Endothelial cell of umbilical vein (primary cell): Measurements from ENCODE around the gene PUS1. TPM values are rescaled to one million over a fixed set of nuclear protein-coding genes. Genes with fewer than 3 reads are reported as not detected.

Experiments
- BruUV-seq: library from RNA; stranded (reverse); fragments of 400-500 nt; replicated peaks from 2 replicates; lab custom pipeline; 2021; lab: Mats Ljungman, UMichigan
- CTCF ChIA-PET: fragments of 300-600, 350-600 bp; sonication (Branson Sonifier 250); formaldehyde crosslinking; loops from one replicate; lab custom pipeline; 2021; ENCODE audit warnings: antibody characterized with exemption, inconsistent platforms; lab: Charles Lee
- POLR2A ChIA-PET: fragments of 300-600, 350-600 bp; sonication (Branson Sonifier 250); formaldehyde crosslinking; loops from one replicate; lab custom pipeline; 2021; ENCODE audit warnings: antibody characterized with exemption, inconsistent platforms; lab: Charles Lee
- DNase-seq: peaks from one replicate; pipeline ENCODE4 v3.0.0-alpha.2; 2011; ENCODE audit warnings: low read depth, low spot score
- FAIRE-seq: peaks from 2 replicates; lab custom pipeline; 2011; peaks lifted over from hg19 to GRCh38; lab: Jason Lieb, UNC
- H2AFZ ChIP-seq: 2 replicates; pipeline ENCODE4 v1.6.0; 2012; ENCODE audit warnings: low read depth, low read length, control low read depth, inconsistent platforms
- H3K27ac ChIP-seq: 2 replicates; pipeline ENCODE4 v1.5.1; 2011; ENCODE audit warnings: low read depth, mild to moderate bottlenecking, control low read depth, low read length, moderate library complexity; ENCODE audit not compliant: insufficient read depth
- H3K27me3 ChIP-seq, 2 experiments: 2 replicates each; pipeline versions ENCODE4 v1.6.0 to v1.6.1; 2011; ENCODE audit warnings: low read length in 2 of 2, mixed read lengths in 1 of 2; ENCODE audit not compliant: control insufficient read depth in 2 of 2, insufficient read depth in 2 of 2
- H3K36me3 ChIP-seq, 2 experiments: 2 replicates in 1 of 2; 3 replicates in 1 of 2; pipeline ENCODE4 v1.5.1; 2011; ENCODE audit warnings: low read length in 2 of 2, mild to moderate bottlenecking in 1 of 2, moderate library complexity in 1 of 2; ENCODE audit not compliant: control insufficient read depth in 2 of 2, insufficient read depth in 2 of 2; ENCODE audit errors: extremely low read depth in 1 of 2
- H3K4me1 ChIP-seq: 3 replicates; pipeline ENCODE4 v1.5.1; 2011; ENCODE audit warnings: mild to moderate bottlenecking, low read length; ENCODE audit not compliant: control insufficient read depth, insufficient read depth; ENCODE audit errors: extremely low read depth
- H3K4me2 ChIP-seq: 2 replicates; pipeline ENCODE4 v1.6.1; 2011; ENCODE audit warnings: low read length, control low read depth, mixed read lengths; ENCODE audit not compliant: insufficient read depth
- H3K4me3 ChIP-seq, 3 experiments: fragments of 200-600 bp in 1 of 3; sonication (generic), shearing (Covaris generic) in 1 of 3; replicated peaks in 1 of 3; 2 replicates each; pipeline ENCODE4 v1.5.1; 2011 to 2016; ENCODE audit warnings: control low read depth in 3 of 3, low read length in 3 of 3, mild to moderate bottlenecking in 2 of 3, inconsistent platforms in 1 of 3, low read depth in 1 of 3, moderate library complexity in 1 of 3; ENCODE audit not compliant: insufficient read depth in 1 of 3
- H3K79me2 ChIP-seq: 2 replicates; pipeline ENCODE4 v1.6.0; 2012; ENCODE audit warnings: low read length, inconsistent platforms; ENCODE audit not compliant: control insufficient read depth, insufficient read depth
- H3K9ac ChIP-seq: replicated peaks from 2 replicates; pipeline ENCODE3; 2011; ENCODE audit warnings: low read length, control low read depth; ENCODE audit not compliant: insufficient read depth; ENCODE audit errors: extremely low read depth
- H3K9me1 ChIP-seq: replicated peaks from 3 replicates; pipeline ENCODE4 v1.6.0; 2011; ENCODE audit warnings: mild to moderate bottlenecking, low read length; ENCODE audit not compliant: control insufficient read depth, insufficient read depth; ENCODE audit errors: extremely low read depth
- H3K9me3 ChIP-seq: replicated peaks from 2 replicates; pipeline ENCODE4 v1.5.1; 2012; ENCODE audit warnings: low read length, inconsistent platforms; ENCODE audit not compliant: control insufficient read depth, insufficient read depth
- H4K20me1 ChIP-seq: replicated peaks from 2 replicates; pipeline ENCODE3; 2011; ENCODE audit warnings: mild to moderate bottlenecking, low read length; ENCODE audit not compliant: control insufficient read depth, insufficient read depth; ENCODE audit errors: extremely low read depth
- EZH2 ChIP-seq: IDR thresholded peaks from 2 replicates; pipeline ENCODE4 v1.6.1; 2012; ENCODE audit warnings: borderline replicate concordance, low read depth, mild to moderate bottlenecking, moderate library complexity, low read length, inconsistent platforms; ENCODE audit not compliant: severe bottlenecking
- FOS ChIP-seq: IDR thresholded peaks from 2 replicates; pipeline ENCODE4 v1.6.1; 2011; ENCODE audit warnings: mild to moderate bottlenecking, low read length, moderate library complexity, borderline replicate concordance; ENCODE audit not compliant: insufficient read depth
- GATA2 ChIP-seq: IDR thresholded peaks from 2 replicates; pipeline ENCODE4 v1.7.0; 2011; ENCODE audit warnings: low read depth, mild to moderate bottlenecking, moderate library complexity, mixed read lengths, low read length; ENCODE audit not compliant: insufficient read length, insufficient read depth
- JUN ChIP-seq: IDR thresholded peaks from 2 replicates; pipeline ENCODE4 v1.6.1; 2011; ENCODE audit warnings: borderline replicate concordance, low read depth; ENCODE audit not compliant: insufficient read length, insufficient read depth
- MYC ChIP-seq: IDR thresholded peaks from one replicate; pipeline ENCODE4 v1.6.1; 2011; ENCODE audit warnings: mild to moderate bottlenecking, low read depth, low read length
- POLR2A ChIP-seq: IDR thresholded peaks from 2 replicates; pipeline ENCODE4 v1.6.1; 2012; ENCODE audit warnings: low read depth, mild to moderate bottlenecking, control low read depth, low read length
- POLR2AphosphoS5 ChIP-seq: IDR thresholded peaks from 2 replicates; pipeline ENCODE4 v1.6.1; 2012; ENCODE audit warnings: low read depth, mild to moderate bottlenecking, control low read depth, low read length, moderate library complexity; ENCODE audit not compliant: insufficient read depth
- dilution Hi-C: fragments of 300-500 bp; cut with MboI; formaldehyde crosslinking; loops from one replicate; pipeline ENCODE4 v1.15.0; 2019; ENCODE audit warnings: low sequenced_read_pairs; ENCODE audit not compliant: extremely low pct_ligation_motif_present
- intact Hi-C: fragments of 100-400 bp; cut with micrococcal nuclease; formaldehyde crosslinking; loops from one replicate; pipeline ENCODE4 v1.10.0; 2022
- polyA plus RNA-seq, 4 experiments: library from polyadenylated mRNA; depleted of rRNA in 3 of 4; stranded (reverse) in 3 of 4; unstranded in 1 of 4; fragments of >200 nt; gene quantifications; 2 replicates each; pipeline versions ENCODE4 v1.2.1 to v1.2.3, GENCODE V29; 2011 to 2012; ENCODE audit warnings: missing spikeins in 1 of 4
- total RNA-seq: library from RNA; stranded (reverse); gene quantifications from 2 replicates; pipeline ENCODE4 v1.2.3, GENCODE V29; 2021
- TF ChIP-seq, protein P1 (sequence below): IDR thresholded peaks from 2 replicates; pipeline ENCODE4 v1.6.1; 2011; ENCODE audit not compliant: insufficient read depth, insufficient read length
- TF ChIP-seq, protein P2 (sequence below), 2 donors: IDR thresholded peaks; 1 replicate in 1 of 2; 2 replicates in 1 of 2; pipeline ENCODE4 v1.5.1; 2011; ENCODE audit warnings: low read length in 2 of 2, mild to moderate bottlenecking in 2 of 2, moderate library complexity in 2 of 2, control low read depth in 1 of 2, inconsistent platforms in 1 of 2, low read depth in 1 of 2; ENCODE audit not compliant: insufficient read depth in 1 of 2; ENCODE audit errors: extremely low read depth in 1 of 2

PUS1 gene
- total and polyA plus RNA-seq, 2 donors (not counting 3 experiments of a cell fraction or from before 2014, with no cell fraction given), result 33.9 to 52.2 TPM

DNA sequence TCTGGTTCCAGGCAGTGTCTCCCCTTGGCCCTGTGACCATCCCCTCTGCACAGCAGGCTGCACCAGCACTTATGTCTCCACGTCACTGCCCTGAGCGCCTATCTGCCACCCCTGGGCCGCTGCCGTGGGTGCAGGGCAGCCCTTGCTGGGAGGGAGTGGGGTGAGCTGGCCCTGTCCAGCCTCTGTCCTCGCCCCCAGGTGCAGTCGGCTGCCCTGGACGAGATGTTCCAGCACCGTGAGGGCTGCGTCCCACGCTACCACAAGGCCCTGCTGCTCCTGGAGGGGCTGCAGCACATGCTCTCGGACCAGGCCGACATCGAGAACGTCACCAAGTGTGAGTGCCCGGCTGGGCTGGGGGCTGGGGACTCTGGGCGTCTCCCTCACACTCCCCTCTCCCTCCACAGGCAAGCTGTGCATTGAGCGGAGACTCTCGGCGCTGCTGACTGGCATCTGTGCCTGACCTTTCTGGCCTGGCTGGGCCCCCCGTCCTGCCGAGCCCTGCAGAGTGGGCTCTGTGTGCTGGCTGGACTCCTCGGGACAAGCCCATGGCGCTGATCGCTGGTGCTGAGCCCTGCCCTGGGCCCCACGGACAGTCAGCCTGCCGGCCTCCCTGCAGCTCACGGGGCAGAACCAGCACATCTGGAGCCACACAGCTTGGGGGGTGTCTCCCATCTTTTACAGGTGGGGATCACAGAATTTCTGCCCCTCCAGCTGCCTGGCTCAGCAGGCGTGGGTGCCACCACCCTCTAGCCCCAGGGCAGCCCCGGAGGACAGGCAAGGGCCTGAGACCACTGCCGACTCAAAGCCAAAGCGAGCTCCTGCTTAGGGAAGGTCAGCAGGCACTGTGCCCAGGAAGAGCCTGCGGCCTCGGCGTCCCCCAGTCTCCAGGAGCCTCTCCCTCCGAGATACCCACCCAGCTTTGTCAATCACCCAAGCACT is 7.9 kb upstream of the PUS1 start:
- Histone ChIP-seq H3K27me3 (no peaks in the 10 kb centered on the region), H3K36me3 (peaks cover 0 to 28% of the 10 kb centered on the region in 2 experiments), H3K79me2 (no peaks in the 10 kb centered on the region), H2AFZ (no peak overlapping the region), H3K4me3 (no peak overlapping the region), H3K27ac (no peak overlapping the region), H4K20me1 (no peaks in the 10 kb centered on the region), H3K9me3 (no peaks in the 10 kb centered on the region), H3K4me1 (no peaks in the 10 kb centered on the region), H3K9ac (no peak overlapping the region), H3K9me1 (no peaks in the 10 kb centered on the region), H3K4me2 (no peak overlapping the region)
- dilution Hi-C loops (no loop called here), intact Hi-C loops (no loop called here)
- ChIA-PET POLR2A (no interaction called here), CTCF (interaction anchor here (1.1 kb wide), 1 partner anchor 9 kb away, joined by 3 read pairs; no protein-coding TSS in a partner anchor)
- DNase-seq (no peak), FAIRE-seq (no peak)
- BruUV-seq, result no TSS peak
- TF ChIP-seq GATA2, result no peak
- no peak for TF ChIP-seq JUN
- no peak for TF ChIP-seq MYC
- TF ChIP-seq EZH2, result no peak
- TF ChIP-seq POLR2A, result no peak
- TF ChIP-seq, protein P1, sequence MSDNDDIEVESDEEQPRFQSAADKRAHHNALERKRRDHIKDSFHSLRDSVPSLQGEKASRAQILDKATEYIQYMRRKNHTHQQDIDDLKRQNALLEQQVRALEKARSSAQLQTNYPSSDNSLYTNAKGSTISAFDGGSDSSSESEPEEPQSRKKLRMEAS, result no peak
- no peak for TF ChIP-seq FOS
- TF ChIP-seq POLR2AphosphoS5, result no peak
- TF ChIP-seq, protein P2, sequence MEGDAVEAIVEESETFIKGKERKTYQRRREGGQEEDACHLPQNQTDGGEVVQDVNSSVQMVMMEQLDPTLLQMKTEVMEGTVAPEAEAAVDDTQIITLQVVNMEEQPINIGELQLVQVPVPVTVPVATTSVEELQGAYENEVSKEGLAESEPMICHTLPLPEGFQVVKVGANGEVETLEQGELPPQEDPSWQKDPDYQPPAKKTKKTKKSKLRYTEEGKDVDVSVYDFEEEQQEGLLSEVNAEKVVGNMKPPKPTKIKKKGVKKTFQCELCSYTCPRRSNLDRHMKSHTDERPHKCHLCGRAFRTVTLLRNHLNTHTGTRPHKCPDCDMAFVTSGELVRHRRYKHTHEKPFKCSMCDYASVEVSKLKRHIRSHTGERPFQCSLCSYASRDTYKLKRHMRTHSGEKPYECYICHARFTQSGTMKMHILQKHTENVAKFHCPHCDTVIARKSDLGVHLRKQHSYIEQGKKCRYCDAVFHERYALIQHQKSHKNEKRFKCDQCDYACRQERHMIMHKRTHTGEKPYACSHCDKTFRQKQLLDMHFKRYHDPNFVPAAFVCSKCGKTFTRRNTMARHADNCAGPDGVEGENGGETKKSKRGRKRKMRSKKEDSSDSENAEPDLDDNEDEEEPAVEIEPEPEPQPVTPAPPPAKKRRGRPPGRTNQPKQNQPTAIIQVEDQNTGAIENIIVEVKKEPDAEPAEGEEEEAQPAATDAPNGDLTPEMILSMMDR (IDR thresholded peaks at IDR 0.05; ENCODE audit: extremely low read depth in 1 of 2, insufficient read depth in 1 of 2, low read depth in 1 of 2, low read length in 2 of 2), result no peak
